ENCODE data around the gene RIC1.

Gene RIC1

DNA sequence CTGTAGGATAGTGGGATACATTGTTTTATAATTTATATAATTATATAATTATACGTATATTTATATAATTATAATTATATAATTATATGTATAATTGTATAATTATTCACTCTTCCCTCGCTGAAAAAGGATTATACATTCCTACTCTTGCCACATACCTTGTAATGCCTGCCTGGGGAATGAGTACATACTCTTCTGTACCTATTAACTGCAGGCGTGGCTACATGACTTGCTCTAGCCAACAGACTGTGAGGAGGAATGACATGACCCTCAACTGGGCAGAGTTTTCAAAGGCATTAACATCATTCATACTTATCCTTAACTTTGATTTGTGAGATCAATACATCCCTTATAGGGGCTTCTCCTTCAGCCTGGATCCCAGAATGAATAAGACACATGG lies 184.9 kb downstream of the RIC1 start:
- H3K4me3 ChIP-seq (ENCODE audit: low read length): no peak overlapping the region
- no peak for DNase-seq (ENCODE audit: low read depth)
- TF ChIP-seq, protein P1, sequence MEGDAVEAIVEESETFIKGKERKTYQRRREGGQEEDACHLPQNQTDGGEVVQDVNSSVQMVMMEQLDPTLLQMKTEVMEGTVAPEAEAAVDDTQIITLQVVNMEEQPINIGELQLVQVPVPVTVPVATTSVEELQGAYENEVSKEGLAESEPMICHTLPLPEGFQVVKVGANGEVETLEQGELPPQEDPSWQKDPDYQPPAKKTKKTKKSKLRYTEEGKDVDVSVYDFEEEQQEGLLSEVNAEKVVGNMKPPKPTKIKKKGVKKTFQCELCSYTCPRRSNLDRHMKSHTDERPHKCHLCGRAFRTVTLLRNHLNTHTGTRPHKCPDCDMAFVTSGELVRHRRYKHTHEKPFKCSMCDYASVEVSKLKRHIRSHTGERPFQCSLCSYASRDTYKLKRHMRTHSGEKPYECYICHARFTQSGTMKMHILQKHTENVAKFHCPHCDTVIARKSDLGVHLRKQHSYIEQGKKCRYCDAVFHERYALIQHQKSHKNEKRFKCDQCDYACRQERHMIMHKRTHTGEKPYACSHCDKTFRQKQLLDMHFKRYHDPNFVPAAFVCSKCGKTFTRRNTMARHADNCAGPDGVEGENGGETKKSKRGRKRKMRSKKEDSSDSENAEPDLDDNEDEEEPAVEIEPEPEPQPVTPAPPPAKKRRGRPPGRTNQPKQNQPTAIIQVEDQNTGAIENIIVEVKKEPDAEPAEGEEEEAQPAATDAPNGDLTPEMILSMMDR (conservative IDR thresholded peaks at IDR 0.05; ENCODE audit: low read length): no peak

DNA sequence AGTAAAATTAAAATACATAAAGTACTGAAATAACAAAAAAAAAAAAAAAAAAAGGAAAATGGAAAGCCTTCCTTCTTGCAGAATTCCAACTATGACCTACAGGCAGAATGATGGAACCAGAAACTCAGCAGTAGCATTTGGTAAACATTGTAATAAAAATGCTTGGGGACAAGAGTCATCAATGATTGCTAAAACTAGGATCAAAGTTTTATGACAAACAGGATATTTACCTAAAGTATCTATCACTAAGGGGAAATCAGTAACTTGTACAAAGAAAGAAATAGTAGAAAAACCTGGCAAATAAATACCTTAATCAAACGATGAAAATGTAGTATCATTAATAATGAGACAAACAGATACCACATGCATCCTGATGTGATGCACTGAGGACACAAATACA lies 186.6 kb downstream of the RIC1 start:
- TF ChIP-seq, protein P1 (conservative IDR thresholded peaks at IDR 0.05; ENCODE audit: low read length): no peak
- H3K4me3 ChIP-seq (ENCODE audit: low read length): no peak overlapping the region
- no peak for DNase-seq (ENCODE audit: low read depth)

DNA sequence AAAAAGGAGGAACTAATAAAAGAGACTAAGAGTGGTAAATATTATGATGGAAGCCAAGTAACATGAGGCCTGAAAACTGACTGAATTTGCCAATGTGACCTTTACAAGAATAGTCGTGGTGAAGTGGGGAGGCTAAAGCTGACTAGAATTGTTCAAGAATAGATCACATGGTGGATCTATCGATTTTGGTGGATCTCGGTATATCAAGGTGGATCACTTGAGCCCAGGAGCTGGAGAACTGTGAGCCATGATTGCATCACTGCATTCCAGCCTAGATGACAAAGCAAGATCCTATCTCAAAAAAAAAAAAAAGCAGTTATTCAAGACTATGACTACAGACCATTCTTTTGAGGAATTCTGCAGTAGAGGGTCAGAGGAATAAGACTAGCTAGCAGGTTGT lies 189.0 kb downstream of the RIC1 start:
- peak; percentile 58 for DNase-seq (ENCODE audit: low read depth)
- TF ChIP-seq, protein P1 (conservative IDR thresholded peaks at IDR 0.05; ENCODE audit: low read length): no peak
- H3K4me3 ChIP-seq (ENCODE audit: low read length): no peak overlapping the region

DNA sequence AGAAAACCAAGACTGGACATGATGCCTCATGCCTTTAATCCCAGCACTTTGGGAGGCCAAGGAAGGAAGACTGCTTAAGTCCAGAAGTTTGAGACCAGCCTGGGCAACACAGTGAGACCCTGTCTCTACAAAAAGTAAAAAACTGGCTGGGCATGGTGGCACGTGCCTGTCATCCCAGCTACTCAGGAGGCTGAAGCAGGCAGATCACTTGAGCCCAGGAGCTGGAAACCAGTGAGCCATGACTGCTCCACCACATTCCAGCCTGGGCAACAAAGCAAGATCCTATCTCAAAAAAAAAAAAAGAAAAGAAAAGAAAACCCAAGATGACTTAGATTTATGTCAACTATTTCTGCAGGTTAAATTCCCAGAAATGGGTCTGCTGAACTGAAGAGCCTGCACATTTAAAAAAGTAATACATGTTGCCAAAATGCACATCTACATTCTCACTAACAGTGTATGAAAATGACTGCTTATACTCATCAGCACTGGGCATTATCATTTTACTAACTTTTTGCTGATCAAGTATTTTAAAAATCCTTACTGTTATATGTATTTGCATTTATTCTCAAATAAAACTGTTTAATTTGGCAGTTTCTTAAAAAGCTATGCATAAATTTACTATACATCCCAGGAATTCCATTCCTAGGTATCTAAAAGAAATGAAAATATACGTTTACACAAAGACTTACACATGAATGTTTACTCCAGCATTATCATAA lies 189.7 kb downstream of the RIC1 start:
- no peak overlapping the region for H3K4me3 ChIP-seq (ENCODE audit: low read length)
- no peak for DNase-seq (ENCODE audit: low read depth)
- TF ChIP-seq, protein P1 (conservative IDR thresholded peaks at IDR 0.05; ENCODE audit: low read length): no peak

DNA sequence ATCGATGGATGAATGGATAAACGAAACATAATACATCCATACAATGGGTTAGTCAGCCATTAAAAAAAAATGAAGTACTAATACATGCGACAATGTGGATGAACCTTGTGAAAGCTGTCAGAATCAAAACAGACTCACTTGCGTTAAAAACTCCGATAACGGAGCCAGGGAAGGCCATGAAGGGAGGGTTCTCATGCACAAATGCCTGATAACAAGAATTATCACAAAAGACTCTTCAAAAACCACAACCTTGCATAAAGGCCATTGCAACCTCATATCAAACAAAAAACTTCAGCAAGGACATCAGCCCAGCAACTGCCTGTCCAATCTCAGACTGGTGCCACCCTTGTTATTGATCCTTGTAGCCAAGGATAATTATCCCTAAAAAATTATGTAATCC lies 190.3 kb downstream of the RIC1 start:
- no peak overlapping the region for H3K4me3 ChIP-seq (ENCODE audit: low read length)
- no peak for DNase-seq (ENCODE audit: low read depth)
- TF ChIP-seq, protein P1 (conservative IDR thresholded peaks at IDR 0.05; ENCODE audit: low read length): no peak

DNA sequence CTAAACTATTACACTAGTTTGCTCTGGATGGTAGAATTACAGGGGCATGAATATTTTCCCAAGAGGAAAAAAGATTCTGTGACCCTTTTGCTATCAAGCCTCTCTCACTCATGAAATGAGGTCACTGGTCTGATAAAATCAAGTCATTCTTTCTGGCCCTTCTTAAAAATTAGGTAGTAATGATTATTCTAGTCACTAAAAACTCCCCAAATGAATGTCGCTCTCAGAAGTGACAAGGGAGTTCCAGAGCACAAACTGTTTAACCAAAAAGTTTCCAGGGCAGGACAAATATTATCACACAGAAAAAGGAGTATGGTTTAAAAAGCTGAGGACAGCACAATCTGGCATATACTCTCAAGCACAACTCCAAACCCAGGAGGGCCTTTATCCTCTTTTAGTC lies 191.5 kb downstream of the RIC1 start:
- TF ChIP-seq, protein P1 (conservative IDR thresholded peaks at IDR 0.05; ENCODE audit: low read length): no peak
- no peak overlapping the region for H3K4me3 ChIP-seq (ENCODE audit: low read length)
- no peak for DNase-seq (ENCODE audit: low read depth)

DNA sequence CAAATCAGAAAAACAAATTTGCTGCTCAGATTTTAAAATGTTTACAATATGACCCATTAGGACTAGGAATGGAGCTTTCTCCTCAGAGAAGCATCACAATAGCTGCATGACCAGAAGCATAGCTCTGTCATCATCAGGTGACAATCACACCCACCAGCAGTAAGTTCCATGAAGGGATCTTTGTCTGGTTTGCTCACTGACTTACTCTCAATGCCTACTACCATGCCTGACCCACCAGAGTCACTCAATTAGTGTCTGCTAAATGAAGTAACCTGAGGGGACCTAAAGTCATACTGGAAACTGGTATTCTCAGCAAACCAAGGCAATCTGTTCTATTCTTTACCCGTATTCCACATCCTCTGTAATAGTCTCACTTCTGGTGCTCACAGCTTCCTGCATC lies 196.3 kb downstream of the RIC1 start:
- DNase-seq (ENCODE audit: low read depth): no peak
- TF ChIP-seq, protein P1 (conservative IDR thresholded peaks at IDR 0.05; ENCODE audit: low read length): no peak
- H3K4me3 ChIP-seq (ENCODE audit: low read length): no peak overlapping the region
